Measurements from ENCODE around the gene FAM228B. TPM values are rescaled to one million over a fixed set of nuclear protein-coding genes. Genes with fewer than 3 reads are reported as not detected.
"Not testable (repeated sequence)": the region's sequence is repeated elsewhere in the genome, so short reads cannot be mapped to it uniquely, and the experiment has no call there.

FAM228B gene
- total RNA-seq, 1 experiment from 2014 or later, result 0.27 TPM

DNA sequence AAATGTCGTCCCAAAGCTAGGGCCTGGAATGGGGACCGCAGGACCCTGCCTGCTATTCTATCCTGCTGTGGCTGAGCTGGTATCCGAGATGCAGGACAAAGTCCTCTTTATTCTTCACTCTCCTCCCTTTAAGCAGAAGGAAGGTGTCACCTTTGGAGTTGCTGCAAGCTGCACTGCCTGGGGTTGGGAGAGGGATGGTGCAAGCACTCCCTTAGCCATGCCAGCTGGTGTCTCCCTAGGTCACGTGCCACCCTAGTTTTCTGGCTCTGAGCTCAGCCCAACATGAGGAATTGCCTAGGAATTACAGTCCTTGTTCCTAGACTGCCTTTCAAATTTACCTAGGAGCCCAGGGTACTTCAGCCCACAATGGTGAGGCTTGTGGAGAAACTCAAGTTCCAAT is 30.2 kb downstream of the FAM228B start:
- no peak for DNase-seq (ENCODE audit: low read depth)

DNA sequence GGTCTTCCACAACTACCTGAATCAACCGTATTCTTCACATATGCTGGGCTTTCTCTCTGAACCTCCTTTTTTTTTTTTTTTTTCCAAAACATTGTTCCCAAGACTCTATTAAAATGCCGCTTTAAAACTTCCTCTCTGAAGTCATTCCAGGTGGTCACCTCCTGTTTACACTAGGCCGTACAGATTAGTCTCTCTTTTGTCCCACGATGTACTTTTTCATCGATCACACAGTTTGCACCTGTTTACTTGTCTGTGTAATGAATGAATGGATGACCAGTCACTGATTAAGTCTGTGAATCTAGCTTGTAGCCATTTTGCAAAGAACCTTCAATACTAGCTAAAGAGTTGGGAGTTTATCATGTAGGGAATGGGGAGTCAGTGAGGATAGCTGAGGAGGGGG is 34.9 kb downstream of the FAM228B start:
- DNase-seq (ENCODE audit: low read depth), result no peak

- no peak for DNase-seq (ENCODE audit: low read depth)
Observed at GRCh38 chr2:24159708-24160107, 36.4 kb downstream of the FAM228B start.

DNA sequence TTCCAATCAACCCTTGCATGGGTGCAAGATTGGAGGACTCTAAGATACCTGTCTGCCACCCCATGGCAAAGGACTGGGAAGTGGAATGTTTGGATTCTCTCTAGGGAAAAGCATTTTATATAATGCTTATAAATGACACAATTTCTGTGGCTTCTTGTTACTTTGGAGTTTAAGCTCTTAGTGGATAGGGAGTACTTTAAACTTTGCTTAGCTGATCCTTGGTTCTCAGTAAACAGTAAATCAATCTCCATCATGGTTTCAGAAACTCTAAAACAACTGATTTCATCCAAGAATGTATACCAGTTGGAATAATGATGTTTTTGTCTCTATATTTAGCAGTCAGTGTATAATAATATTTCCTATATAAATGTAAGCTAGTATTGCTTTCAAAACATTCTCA is 37.5 kb downstream of the FAM228B start:
- no peak for DNase-seq (ENCODE audit: low read depth)

GRCh38 chr2:24162494-24162893 is 39.2 kb downstream of the FAM228B start:
- DNase-seq (ENCODE audit: low read depth), result no peak

DNA sequence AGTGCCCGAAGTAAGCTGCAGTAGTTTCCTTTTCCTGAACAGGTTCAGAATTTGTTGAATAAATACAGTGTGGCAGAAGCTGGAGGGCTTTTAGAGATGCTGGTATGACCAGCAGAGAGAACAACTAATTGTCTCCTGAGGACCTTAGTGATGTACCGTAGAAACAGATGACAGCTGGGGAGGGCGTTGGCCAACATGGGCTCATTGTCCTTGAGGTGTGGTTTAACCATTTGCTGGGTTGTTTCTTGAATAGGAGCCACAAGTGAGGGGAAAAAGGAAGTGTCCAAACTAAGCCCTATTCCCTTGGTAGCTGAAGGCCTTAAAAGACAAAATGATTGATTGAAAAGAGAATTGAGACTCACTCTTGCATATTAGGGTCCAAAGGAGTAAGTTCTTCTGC is 39.9 kb downstream of the FAM228B start:
- DNase-seq (ENCODE audit: low read depth), result no peak

- no peak for DNase-seq (ENCODE audit: low read depth)
Observed at GRCh38 chr2:24163601-24164000, 40.3 kb downstream of the FAM228B start.

DNA sequence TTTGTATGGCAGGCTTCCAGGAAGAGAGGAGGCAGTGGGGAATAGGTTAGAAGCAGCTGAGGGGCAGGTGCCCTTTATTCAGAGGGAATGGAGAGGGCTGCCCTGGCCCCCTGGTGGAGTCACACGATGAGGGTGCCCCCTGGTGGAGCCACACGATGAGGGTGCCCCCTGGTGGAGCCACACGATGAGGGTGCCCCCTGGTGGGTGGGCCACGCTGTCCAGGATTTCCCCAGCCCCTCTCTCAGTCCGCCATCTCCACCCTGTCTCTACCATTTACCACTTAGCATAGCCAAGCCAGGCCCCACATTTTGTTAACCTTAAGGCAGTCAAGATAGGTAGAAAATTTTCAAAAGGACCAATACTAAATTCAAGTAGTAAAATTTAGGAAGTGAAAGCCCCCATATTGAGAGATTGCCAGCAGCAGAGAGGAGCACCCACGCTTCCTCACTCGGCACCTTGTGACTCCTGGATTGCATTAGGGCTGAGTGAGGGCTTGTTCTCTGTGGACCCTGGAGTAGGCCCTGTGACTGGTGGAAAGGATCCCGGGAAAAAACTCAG is 41.2 kb downstream of the FAM228B start:
- peak; percentile 23 for DNase-seq (ENCODE audit: low read depth)

- DNase-seq (ENCODE audit: low read depth), result no peak
Observed at GRCh38 chr2:24169023-24169422, 45.8 kb downstream of the FAM228B start.

DNA sequence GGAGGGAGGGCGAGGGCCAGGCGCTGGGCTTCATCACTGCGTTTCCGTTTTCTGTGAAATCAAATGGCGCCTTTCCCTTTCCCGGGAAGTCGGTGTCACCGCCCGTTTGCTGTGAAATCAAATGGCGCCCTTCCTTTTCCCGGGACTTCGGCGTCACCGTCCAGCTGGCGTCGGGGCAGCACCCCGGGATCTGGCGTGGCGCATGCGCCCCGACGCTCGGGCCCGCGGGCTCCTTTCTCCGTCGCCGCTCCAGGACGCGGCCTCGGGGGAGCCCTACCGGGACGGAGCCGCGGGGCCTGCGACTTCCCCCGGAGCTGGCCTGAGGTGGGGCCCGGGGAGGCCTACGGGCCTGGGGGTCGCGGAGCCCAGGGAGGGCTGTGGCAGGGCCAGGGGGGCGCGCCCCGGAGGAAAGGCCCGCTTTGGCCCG is 51.6 kb downstream of the FAM228B start, which contains the start of gene FAM228A:
Gene FAM228A (plus strand): TSS at position 203 of the 427 bp plus-strand sequence. CDS start 428 bp downstream, outside the sequence.
- no peak for DNase-seq (ENCODE audit: low read depth)

DNA sequence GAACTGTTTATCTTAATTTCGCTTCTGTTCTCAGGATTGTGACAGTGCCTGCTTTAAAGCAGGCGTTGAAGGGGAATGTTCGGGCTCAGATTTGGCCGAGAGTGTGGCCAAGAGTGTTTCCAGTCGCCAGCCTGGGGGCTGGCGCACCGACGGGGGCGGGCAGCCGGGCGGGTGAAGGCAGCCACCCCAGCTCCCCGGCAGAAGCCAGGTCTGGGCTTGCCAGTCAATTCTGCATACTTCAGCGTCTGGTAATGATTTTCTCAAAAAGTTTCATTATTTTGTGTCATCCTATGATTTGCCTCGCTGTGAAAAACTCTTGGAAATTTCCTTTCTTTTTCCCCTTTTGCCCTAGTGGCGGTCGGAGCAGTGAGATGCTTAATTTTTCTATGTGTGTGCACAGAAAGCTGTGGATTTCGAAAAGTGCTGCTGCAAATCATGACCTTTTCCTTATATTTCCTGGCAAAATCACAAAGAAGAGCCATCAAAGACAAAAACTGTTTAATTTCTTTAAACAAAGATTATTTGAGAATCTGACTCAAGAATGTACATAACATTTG is 52.4 kb downstream of the FAM228B start:
- DNase-seq (ENCODE audit: low read depth), result no peak

DNA sequence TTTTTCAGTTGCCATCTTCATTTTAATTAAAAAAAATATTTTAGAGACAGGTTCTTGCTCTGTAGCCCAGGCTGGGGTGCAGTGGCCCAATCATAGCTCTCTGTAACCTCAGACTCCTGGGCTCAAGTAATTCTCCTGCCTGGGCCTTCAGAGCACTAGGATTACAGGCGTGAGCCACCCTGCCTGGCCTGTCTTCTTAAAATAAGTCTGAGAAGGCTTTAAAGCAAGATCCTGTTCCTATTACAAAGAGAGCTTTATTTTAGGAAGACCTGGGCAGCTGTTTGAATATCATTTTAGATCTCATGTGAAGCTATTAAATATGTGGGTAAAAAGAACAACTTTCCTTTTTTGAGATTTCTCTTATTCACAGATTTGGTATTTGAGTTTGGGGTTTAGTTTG is 53.1 kb downstream of the FAM228B start:
- DNase-seq (ENCODE audit: low read depth), result no peak

DNA sequence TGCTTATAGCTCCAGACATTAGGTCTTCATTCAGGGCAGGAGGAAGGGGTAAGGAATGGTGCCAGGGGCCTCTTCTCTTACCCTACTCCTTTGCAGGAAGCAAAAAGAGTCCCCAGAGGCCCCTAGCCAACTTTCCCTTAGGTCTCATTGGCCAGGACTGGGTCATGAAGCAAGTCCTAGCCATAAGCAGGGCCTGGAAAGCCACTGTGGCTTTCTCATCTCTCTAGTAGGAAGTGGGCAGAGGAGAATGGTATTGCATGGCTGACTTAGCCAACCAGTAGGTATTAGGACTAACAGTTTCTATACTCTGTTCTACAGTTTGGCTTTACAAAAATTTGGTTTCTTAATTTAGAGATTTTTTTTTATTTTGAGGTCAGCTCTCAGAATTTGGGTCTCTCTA is 56.4 kb downstream of the FAM228B start:
- no peak for DNase-seq (ENCODE audit: low read depth)

DNA sequence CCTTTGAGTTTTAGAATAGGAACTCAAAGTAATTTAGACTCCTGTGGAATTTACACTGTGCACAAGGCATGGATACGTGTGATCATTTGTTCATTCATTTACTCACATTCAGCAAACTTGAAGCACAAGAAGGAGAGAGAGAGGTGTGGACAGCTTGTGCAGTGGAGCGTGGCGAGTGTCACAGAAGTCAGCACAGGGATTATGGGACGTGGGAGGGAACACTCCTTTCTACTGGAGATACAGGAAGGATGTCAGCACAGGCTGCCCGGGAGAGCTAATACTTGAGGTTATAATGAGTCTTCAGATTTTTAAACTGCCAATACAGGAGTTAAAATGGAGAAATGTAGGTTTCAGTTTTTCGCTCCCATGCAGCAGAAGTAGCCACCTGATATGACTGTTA is 58.6 kb downstream of the FAM228B start:
- no peak for DNase-seq (ENCODE audit: low read depth)

DNA sequence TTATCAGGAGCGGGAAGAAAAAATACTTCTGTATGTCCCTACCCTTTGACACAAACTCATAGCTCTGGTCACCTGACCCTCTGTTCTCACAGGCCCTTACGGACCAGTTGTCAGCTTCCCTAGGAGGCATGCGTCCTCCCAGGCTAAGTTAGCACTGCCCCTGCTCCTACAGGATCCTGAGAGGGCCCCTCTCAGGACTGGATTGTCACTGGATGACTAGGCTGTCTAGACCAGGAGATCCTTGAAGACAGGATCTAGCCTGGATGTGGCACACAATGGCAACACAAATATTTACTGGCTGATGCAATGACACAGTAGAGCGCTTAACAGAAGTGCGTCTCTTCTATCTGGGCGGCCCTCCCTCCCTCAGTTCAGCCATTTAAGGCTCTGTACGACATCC is 59.2 kb downstream of the FAM228B start:
- no peak for DNase-seq (ENCODE audit: low read depth)

GRCh38 chr2:24183366-24184069 is 60.2 kb downstream of the FAM228B start:
- DNase-seq (ENCODE audit: low read depth), result no peak

- no peak for DNase-seq (ENCODE audit: low read depth)
Observed at GRCh38 chr2:24189551-24189950, 66.3 kb downstream of the FAM228B start.

GRCh38 chr2:24190503-24190902 is 67.2 kb downstream of the FAM228B start:
- no peak for DNase-seq (ENCODE audit: low read depth)

DNA sequence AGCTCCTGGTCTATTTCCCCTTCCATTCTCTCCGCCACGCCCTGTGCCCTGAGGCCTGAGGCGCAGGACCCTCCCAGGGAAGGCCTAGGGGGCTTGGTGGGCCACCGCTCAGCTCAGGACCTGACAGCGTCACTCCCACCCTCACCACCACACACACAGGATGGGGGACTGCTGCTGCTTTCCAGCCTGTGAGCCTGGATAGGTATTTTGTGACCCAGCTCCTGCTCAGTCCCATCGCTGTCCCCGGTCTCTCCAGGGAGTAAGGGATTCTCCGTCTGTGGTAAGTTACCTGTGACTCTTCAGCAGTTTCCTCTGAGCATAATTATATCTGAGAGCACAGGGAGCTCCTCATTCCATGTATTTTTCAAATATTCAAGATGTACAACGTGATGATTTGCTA is 67.9 kb downstream of the FAM228B start:
- DNase-seq (ENCODE audit: low read depth), result no peak

GRCh38 chr2:24191848-24192247 is 68.6 kb downstream of the FAM228B start:
- no peak for DNase-seq (ENCODE audit: low read depth)

DNA sequence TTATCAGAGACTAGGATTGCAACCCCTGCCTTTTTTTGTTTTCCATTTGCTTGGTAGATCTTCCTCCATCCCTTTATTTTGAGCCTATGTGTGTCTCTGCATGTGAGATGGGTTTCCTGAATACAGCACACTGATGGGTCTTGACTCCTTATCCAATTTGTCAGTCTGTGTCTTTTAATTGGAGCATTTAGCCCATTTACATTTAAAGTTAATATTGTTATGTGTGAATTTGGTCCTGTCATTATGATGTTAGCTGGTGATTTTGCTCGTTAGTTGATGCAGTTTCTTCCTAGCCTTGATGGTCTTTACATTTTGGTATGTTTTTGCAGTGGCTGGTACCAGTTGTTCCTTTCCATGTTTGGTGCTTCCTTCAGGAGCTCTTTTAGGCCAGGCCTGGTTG is 73.9 kb downstream of the FAM228B start:
- DNase-seq (ENCODE audit: low read depth), result not testable (repeated sequence)

DNA sequence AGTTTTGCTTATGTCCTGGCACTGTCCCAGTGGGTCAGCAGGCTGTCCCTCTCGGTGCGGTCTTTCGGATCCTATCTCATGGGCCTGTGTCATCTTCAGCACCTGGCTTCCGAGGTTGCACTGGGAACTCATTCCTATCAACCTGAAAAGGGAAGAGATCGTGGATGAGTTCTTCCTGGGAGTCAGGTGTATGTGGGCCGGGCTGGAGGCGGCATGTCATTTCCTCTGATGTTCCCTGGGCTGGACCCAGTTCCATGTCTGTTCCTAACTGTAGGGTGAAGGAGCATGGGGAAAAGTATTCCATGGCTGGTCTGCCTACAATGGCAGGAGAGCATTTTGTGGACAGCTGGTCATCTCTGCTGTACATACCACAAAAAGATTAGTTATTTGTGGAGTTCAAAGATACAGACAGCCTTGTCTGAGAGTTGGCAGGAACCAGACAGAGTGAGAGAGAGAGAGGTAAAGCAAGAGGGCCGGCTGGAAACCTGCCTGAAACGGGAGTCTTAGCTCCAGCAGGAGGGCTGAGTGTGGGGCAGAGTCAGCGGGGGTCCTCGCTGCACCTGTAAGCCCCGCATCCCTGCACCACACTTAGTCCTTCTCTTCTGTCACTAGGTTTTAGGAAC is 76.8 kb downstream of the FAM228B start:
- no peak for DNase-seq (ENCODE audit: low read depth)

GRCh38 chr2:24200799-24201198 is 77.5 kb downstream of the FAM228B start:
- DNase-seq (ENCODE audit: low read depth), result no peak
